HepG2 (cell line): ENCODE results near the gene DCUN1D2. TPM values are rescaled to one million over a fixed set of nuclear protein-coding genes. Genes with fewer than 3 reads are reported as not detected.

Source experiments
- ATAC-seq: fragments of 200-7000 bp; cut with Tn5 transposase; 3 replicates; pipeline ENCODE4 v1.9.1; 2020; ENCODE audit warnings: mild to moderate bottlenecking, moderate library complexity
- BruUV-seq: library from RNA; stranded (reverse); fragments of 400-500 nt; replicated peaks from 2 replicates; lab custom pipeline; 2021; lab: Mats Ljungman, UMichigan
- CTCF ChIA-PET: fragments of 300-600 bp; formaldehyde crosslinking; extraction: SDS; loops from one replicate; lab custom pipeline; 2021; ENCODE audit warnings: low total read pairs, inconsistent platforms, low intra/inter-chr PET ratio; lab: Yijun Ruan, JAX
- POLR2A ChIA-PET: fragments of 350-600 bp; sonication (Branson Sonifier 250); formaldehyde crosslinking; loops from one replicate; lab custom pipeline; 2020; ENCODE audit warnings: antibody characterized with exemption, inconsistent platforms; lab: Yijun Ruan, JAX
- DNase-seq: peaks from one replicate; pipeline ENCODE4 v3.0.0-alpha.2; 2015; ENCODE audit warnings: low spot score
- FAIRE-seq: peaks from 3 replicates; lab custom pipeline; 2011; peaks lifted over from hg19 to GRCh38; lab: Jason Lieb, UNC
- H2AFZ ChIP-seq: one replicate; pipeline ENCODE4 v1.6.1; 2011; ENCODE audit warnings: low read length, inconsistent platforms
- H3K27ac ChIP-seq: fragments of 300-600 bp; 3 replicates; pipeline ENCODE4 v1.8.0; 2011; ENCODE audit warnings: mixed run types, mild to moderate bottlenecking, mixed read lengths, low read length, inconsistent platforms; ENCODE audit not compliant: insufficient read depth; ENCODE audit errors: extremely low read length
- H3K27me3 ChIP-seq, 2 experiments: fragments of 200-600 bp in 1 of 2; 2 replicates in 1 of 2; 3 replicates in 1 of 2; pipeline versions ENCODE4 v1.6.0 to v1.8.0; 2011; ENCODE audit warnings: low read length in 2 of 2, mild to moderate bottlenecking in 2 of 2, moderate library complexity in 2 of 2, inconsistent platforms in 1 of 2; ENCODE audit not compliant: insufficient read depth in 2 of 2, control insufficient read depth in 1 of 2
- H3K36me3 ChIP-seq, 2 experiments: fragments of 200-600 bp in 1 of 2; replicated peaks in 1 of 2; 2 replicates in 1 of 2; 3 replicates in 1 of 2; pipeline versions ENCODE4 v1.5.1 to v1.8.0; 2011; ENCODE audit warnings: low read length in 2 of 2, inconsistent platforms in 1 of 2; ENCODE audit not compliant: insufficient read depth in 2 of 2, control insufficient read depth in 1 of 2
- H3K4me1 ChIP-seq: 2 replicates; pipeline ENCODE4 v1.5.1; 2012; ENCODE audit warnings: low read length, inconsistent platforms; ENCODE audit not compliant: insufficient read depth
- H3K4me2 ChIP-seq: 2 replicates; pipeline ENCODE4 v1.6.0; 2011; ENCODE audit warnings: low read depth, low read length, inconsistent platforms
- H3K4me3 ChIP-seq, 3 experiments: fragments of 200-600 bp in 1 of 3; sonication (generic), shearing (Covaris generic) in 1 of 3; replicated peaks in 1 of 3; 2 replicates each; pipeline ENCODE4 v1.5.1; 2011 to 2016; ENCODE audit warnings: low read length in 3 of 3, inconsistent platforms in 2 of 3, low read depth in 2 of 3, mild to moderate bottlenecking in 2 of 3, control low read depth in 1 of 3, mixed read lengths in 1 of 3; ENCODE audit not compliant: insufficient read depth in 1 of 3
- H3K79me2 ChIP-seq: one replicate; pipeline ENCODE4 v1.6.1; 2011; ENCODE audit warnings: low read length, inconsistent platforms; ENCODE audit not compliant: insufficient read depth
- H3K9ac ChIP-seq: 2 replicates; pipeline ENCODE4 v1.6.0; 2011; ENCODE audit warnings: mild to moderate bottlenecking, low read depth, low read length, inconsistent platforms; ENCODE audit not compliant: insufficient read depth
- H3K9me3 ChIP-seq: 2 replicates; pipeline ENCODE4 v1.5.1; 2012; ENCODE audit warnings: mild to moderate bottlenecking, low read length
- H4K20me1 ChIP-seq: 2 replicates; pipeline ENCODE4 v1.6.0; 2011; ENCODE audit warnings: inconsistent platforms, mild to moderate bottlenecking, low read length, moderate library complexity; ENCODE audit not compliant: insufficient read depth
- HIVEP1 ChIP-seq: sonication (generic); formaldehyde crosslinking; IDR thresholded peaks from 2 replicates; pipeline ENCODE4 v1.4.0; 2020; ENCODE audit warnings: mild to moderate bottlenecking, missing genetic modification reagents
- KLF9 ChIP-seq: IDR thresholded peaks from 2 replicates; pipeline ENCODE4 v1.6.1; 2016; ENCODE audit warnings: low read depth
- XRCC5 ChIP-seq: fragments of 200-400 bp; formaldehyde crosslinking; optimal IDR thresholded peaks from 2 replicates; pipeline ENCODE3; 2017; ENCODE audit warnings: mild to moderate bottlenecking, low read length
- ZBTB1 ChIP-seq: sonication (generic); formaldehyde crosslinking; IDR thresholded peaks from 2 replicates; pipeline ENCODE4 v1.4.0; 2020; ENCODE audit warnings: missing genetic modification reagents, borderline replicate concordance
- ZNF24 ChIP-seq: fragments of 450-650 bp; IDR thresholded peaks from 2 replicates; pipeline ENCODE4 v1.6.1; 2017; ENCODE audit warnings: antibody characterized with exemption, mild to moderate bottlenecking
- ZSCAN12 ChIP-seq: sonication (generic); formaldehyde crosslinking; IDR thresholded peaks from 2 replicates; pipeline ENCODE4 v1.9.0; 2021; ENCODE audit warnings: mild to moderate bottlenecking, missing genetic modification reagents
- ZSCAN21 ChIP-seq: sonication (generic); formaldehyde crosslinking; IDR thresholded peaks from 2 replicates; pipeline ENCODE4 v1.8.0; 2022; ENCODE audit warnings: mild to moderate bottlenecking, missing genetic modification reagents, moderate library complexity, borderline replicate concordance
- ZSCAN29 ChIP-seq: sonication (generic); formaldehyde crosslinking; conservative IDR thresholded peaks from 2 replicates; pipeline ENCODE4 v1.4.0; 2020; ENCODE audit warnings: mild to moderate bottlenecking, missing genetic modification reagents
- WGBS: methylation state at CpG from one replicate; pipeline ENCODE4 v1.1.6; 2017; ENCODE audit warnings: low lambda C conversion rate; 5-methylcytosine and 5-hydroxymethylcytosine counted together
- in situ Hi-C: cut with HindIII; loops from 2 replicates; pipeline ENCODE4 v1.10.0; 2017; ENCODE audit warnings: low pct_unique_long_range_greater_than_20kb; ENCODE audit not compliant: extremely low pct_ligation_motif_present
- intact Hi-C: fragments of 100-400 bp; cut with micrococcal nuclease; formaldehyde crosslinking; loops from one replicate; pipeline ENCODE4 v1.10.0; 2022; ENCODE audit not compliant: unreplicated experiment
- polyA plus RNA-seq, 8 experiments: library from polyadenylated mRNA; depleted of rRNA in 3 of 8; stranded (reverse) in 7 of 8; unstranded in 1 of 8; fragments of >200 nt; fragmentation: Illumina TruSeq in 4 of 8; extraction: Trizol in 4 of 8; gene quantifications; 2 replicates each; pipeline versions ENCODE4 v1.2.1 to v1.2.3, GENCODE V29; 2011 to 2016; ENCODE audit warnings: low read depth in 4 of 8, missing spikeins in 1 of 8, mixed read lengths in 1 of 8; ENCODE audit not compliant: insufficient read depth in 1 of 8
- total RNA-seq, 5 experiments: library from RNA; depleted of rRNA; stranded (reverse); fragments of >200 nt; fragmentation: Illumina TruSeq; extraction: Trizol; gene quantifications; 2 replicates each; pipeline ENCODE4 v1.2.3, GENCODE V29; 2016; ENCODE audit warnings: low read depth in 1 of 5
- TF ChIP-seq, protein P1 (sequence below), 2 experiments: sonication (generic) in 1 of 2; formaldehyde crosslinking in 1 of 2; IDR thresholded peaks; 2 replicates each; pipeline versions ENCODE4 v1.6.1 to v1.9.0; 2014 to 2022; ENCODE audit warnings: antibody characterized with exemption in 1 of 2, borderline replicate concordance in 1 of 2, inconsistent platforms in 1 of 2, low read depth in 1 of 2, missing genetic modification reagents in 1 of 2

The DCUN1D2 gene
- total and polyA plus RNA-seq, 2 of the 13 experiments (the other 11 are each of a cell fraction or from before 2014, with no cell fraction given): 9.1 to 9.6 TPM

DNA sequence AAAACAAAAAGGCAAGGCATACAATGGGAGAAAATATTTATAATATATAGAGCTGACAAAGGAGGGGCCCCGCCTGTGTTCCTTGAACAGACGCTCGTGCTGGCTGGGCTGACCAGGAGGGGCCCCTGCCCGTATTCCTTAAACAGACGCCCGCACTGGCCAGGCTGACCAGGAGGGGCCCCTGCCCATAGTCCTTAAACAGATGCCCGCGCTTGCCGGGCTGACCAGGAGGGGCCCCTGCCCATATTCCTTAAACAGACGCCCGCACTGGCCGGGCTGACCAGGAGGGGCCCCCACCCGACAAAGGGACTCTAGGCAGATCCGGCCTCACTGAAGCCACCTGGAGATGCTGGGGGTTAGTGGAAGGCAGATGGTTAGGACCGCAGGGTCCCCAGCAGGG lies 46.5 kb downstream of the DCUN1D2 start:
- CTCF ChIA-PET: no interaction called here
- Histone ChIP-seq H3K9me3 (no peaks in the 10 kb centered on the region), H2AFZ (no peak overlapping the region), H3K27me3 (no peaks in the 10 kb centered on the region), H3K9ac (no peak overlapping the region), H3K4me3 (no peak overlapping the region), H3K27ac (no peak overlapping the region), H4K20me1 (no peaks in the 10 kb centered on the region), H3K4me2 (no peak overlapping the region), H3K4me1 (peaks cover 39% of the 10 kb centered on the region)
- DNase-seq (no peak), FAIRE-seq (no peak), ATAC-seq (no peak)
- intact Hi-C loops (no loop called here), in situ Hi-C loops (no loop called here)
- no TSS peak for BruUV-seq
- 95% methylated on average over 13 of the region's 15 CpGs for WGBS
- TF ChIP-seq ZBTB1 (CRISPR knock-in tag) (no peak), ZSCAN12 (CRISPR knock-in tag) (no peak), HIVEP1 (CRISPR knock-in tag) (no peak), ZNF24 (no peak), ZSCAN21 (CRISPR knock-in tag) (no peak), KLF9 (CRISPR knock-in tag) (no peak), ZSCAN29 (CRISPR knock-in tag) (no peak), XRCC5 (no peak)
- TF ChIP-seq, protein P1, sequence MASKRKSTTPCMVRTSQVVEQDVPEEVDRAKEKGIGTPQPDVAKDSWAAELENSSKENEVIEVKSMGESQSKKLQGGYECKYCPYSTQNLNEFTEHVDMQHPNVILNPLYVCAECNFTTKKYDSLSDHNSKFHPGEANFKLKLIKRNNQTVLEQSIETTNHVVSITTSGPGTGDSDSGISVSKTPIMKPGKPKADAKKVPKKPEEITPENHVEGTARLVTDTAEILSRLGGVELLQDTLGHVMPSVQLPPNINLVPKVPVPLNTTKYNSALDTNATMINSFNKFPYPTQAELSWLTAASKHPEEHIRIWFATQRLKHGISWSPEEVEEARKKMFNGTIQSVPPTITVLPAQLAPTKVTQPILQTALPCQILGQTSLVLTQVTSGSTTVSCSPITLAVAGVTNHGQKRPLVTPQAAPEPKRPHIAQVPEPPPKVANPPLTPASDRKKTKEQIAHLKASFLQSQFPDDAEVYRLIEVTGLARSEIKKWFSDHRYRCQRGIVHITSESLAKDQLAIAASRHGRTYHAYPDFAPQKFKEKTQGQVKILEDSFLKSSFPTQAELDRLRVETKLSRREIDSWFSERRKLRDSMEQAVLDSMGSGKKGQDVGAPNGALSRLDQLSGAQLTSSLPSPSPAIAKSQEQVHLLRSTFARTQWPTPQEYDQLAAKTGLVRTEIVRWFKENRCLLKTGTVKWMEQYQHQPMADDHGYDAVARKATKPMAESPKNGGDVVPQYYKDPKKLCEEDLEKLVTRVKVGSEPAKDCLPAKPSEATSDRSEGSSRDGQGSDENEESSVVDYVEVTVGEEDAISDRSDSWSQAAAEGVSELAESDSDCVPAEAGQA (IDR thresholded peaks at IDR 0.05; ENCODE audit: low read depth): no peak
- TF ChIP-seq, protein P1 (CRISPR knock-in tag; IDR thresholded peaks at IDR 0.05; ENCODE audit: borderline replicate concordance): no peak
- TF ChIP-seq, all 625 proteins: peak for 0
- POLR2A ChIA-PET: no interaction called here
- Histone ChIP-seq H3K36me3 (no peaks in the 10 kb centered on the region), H3K79me2 (no peaks in the 10 kb centered on the region)
